Stimulated activated CD8-positive, alpha-beta memory T cell treated with anti-CD3 and anti-CD28 coated beads, Interleukin-15, amount 100 ng/mL, for 24 hours (primary cell): Measurements from ENCODE around the gene COL4A1.

Source experiments
- DNase-seq: peaks from one replicate; pipeline ENCODE4 v3.0.0-alpha.2; 2020; ENCODE audit warnings: low read depth

COL4A1 gene

DNA sequence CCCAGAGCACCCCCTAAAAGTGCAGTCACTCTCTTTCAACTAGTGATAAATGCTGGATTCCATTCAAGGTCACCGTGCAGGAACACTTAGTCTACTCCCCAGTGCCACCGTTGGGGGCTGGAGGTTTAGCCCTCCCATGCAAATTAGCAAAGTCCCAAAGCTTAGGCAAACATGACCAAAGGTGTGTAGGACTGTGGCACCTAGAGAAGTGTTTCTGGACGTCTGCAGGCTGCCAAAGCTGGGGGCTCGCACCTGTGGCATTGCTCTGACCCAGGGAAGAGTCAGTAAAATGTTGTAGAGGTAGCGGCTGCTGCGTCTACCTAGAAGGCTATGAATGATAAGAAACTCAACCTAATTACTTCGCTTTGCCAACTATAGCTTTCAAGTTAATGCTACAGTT lies 13.9 kb downstream of the COL4A1 start:
- DNase-seq: no peak

GRCh38 chr13:110291286-110291685 lies 15.7 kb downstream of the COL4A1 start:
- DNase-seq: no peak

DNA sequence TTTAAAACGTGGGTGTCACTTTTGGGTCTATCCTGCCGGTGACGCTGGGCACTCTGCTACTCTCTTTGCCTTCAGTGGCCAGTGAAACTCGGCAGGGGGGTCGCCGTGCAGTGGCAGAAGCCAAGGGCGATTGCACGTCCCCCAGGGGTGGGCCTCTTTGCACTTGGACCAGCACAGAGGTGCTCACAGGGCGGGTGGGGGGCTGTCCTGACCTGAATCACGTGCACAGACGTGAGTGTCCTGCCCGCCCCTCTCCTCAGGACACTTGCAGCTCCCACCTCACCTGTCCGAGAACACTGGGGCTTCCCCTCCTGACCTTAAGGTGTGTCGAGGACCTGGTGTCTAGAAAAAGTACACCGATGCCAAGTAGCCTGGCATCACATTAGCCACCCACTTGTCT lies 16.1 kb downstream of the COL4A1 start:
- DNase-seq: no peak

DNA sequence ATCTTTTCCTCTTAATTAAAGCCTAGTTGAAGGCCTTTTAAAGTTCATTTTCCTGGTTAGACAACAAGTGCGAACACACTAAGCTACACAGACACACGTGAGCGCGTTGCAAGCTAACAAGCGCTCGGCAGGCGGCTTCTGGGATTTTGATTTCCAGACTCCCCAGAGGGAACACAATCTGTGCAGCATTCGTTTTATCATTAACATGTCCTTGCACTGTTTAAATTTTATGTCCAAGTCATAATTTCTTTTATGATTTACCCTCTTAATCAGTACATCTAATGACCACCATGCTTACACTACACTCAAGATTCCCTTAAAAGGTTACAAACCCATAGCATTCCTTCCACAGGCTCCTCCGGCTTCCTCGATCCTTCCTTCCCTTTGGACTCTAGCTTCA lies 16.8 kb downstream of the COL4A1 start:
- no peak for DNase-seq

GRCh38 chr13:110289661-110290060 lies 17.3 kb downstream of the COL4A1 start:
- no peak for DNase-seq

- DNase-seq: no peak
Measured at GRCh38 chr13:110289174-110289573, 17.8 kb downstream of the COL4A1 start.

DNA sequence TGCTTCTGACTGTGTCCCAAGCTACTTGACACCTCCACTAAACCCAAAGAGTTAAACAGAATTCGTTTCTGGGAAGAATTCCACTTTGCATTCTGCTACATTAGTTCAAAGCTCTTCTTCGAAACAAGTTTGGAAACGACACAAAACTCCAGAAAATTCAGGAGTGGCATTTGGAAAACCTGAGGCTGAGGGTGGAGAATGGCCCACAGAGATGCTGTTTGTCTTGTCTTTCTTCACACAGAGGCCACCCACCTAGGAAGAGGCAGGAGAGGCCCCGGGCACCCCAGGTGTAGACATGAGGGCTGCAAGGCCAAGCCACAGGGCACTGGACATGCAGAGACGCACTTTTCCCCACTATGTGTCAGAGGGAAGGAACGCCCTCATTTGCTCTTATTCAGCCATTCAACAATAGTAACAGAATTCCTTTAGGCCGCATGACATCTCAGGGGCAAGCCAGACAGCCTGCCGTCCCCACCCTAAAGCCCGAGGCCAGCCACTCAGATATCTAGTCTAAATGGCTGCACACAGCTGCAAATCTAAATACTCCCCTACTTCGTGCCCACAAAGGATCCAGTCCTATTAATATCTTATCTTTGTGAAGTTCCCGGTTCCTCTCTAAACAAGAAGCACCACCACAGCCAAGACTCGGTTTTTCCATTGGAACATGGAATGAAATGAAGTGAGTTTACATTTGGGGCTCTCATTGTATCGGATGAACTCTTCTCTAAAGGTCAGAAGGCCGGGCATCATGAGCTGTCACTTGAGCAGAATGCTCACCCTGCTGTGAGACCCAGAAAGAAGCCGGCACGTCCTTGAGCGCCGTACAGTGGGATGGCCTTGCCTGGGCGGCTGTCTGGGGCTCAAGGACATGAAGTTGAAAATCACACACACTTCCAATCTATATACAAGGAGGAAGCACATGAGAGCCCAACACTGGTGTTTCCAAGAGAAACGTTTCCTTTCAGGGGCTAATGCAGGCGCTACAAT lies 19.8 kb downstream of the COL4A1 start:
- DNase-seq: no peak

DNA sequence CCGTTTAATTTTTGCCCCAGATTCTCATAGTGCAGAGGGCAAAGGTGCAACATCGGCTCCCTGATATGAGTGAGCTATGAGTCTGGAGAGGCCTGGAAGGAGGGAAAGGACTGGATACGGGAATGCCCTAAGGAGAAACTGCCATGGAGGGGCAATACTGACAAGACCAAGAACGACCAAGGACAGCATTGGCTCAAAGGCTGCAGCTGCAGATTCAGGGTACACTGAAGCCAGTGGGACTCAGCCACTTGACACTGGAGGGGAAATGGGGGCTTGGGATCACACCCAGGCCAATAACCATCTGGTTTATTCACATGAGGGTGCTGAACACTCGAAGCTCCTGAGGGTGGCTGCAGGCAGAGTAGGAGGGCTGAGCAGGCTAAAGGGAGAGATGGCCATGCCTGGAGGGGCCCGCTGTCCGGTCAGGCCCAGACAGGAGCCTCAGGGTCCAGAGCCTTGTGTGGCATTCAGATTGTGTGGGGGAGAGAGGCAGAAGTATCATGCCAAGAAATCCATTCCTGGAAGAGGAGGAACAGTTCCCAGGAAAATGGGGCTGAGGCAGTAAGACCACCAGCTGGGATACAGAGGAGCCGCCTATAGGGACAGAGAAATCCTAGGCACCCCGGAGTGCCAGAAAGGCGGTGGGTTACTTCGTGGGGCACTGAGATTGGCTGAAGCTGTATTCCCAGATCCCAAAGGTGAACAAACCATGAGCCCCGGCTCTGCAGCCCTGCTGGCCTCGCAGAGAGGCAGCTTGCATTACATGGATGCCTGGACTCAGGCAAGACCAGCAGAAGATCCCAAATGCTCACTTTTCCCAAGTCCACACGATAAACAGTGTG lies 20.7 kb downstream of the COL4A1 start:
- DNase-seq: no peak

DNA sequence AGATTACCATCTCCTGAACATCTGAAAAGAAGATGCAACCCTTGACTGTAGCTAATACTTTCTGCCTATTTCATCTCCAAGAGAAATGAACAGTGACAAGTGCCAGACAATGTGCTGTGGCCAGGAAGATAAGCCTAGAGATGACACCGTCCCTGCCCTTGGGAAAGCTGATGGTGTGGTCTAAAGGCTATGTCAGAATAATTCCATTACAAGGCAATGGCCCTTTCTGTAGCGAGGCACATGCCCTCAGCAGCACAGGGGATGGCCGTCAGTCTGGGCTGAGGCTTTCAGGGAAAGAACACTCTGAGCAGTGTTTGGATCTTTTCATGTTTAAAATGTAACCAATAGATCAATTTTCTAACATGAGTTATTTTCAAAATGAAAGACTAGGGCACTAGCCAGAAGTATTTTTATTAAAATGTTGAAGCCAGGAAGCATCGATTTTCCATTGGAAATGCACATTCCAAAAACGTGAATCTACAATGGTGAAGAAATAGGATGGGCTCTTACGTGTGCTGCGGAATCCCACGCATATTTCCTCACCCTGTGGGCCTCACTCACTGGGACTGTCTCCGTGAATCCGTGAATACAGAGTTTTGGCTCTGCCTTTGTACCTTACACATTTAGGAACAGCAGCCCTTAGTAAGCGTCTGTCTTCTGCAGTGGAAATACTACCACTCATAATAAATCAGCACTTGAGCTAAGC lies 22.0 kb downstream of the COL4A1 start:
- DNase-seq: no peak

- no peak for DNase-seq
Measured at GRCh38 chr13:110283736-110284517, 23.0 kb downstream of the COL4A1 start.

DNA sequence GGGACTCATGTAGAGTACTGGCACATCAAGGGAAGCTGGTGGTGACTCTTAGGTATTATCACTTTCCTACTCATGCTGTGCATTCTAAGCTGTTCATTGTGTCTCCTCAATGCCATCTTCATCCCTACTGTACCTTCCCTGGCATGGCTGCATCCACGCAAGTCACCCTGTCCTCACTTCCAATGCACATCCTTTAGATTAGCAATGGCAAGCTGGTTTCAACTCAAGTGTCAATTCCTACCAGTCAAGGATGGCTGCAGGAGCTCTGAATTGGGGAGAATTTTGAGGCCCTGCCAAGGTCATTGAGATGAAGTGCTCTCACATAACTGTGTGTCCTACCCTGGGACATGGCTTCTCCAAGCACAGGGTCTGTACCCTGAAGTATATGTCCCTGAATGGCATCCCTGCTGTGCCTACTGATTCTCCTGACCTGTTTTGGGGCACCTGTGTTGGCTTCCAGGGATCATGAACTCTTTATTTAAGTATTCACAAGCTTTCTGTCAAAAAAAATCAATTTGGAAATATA lies 24.6 kb downstream of the COL4A1 start:
- no peak for DNase-seq

- DNase-seq: no peak
Measured at GRCh38 chr13:110281736-110282135, 25.2 kb downstream of the COL4A1 start.

GRCh38 chr13:110280985-110281688 lies 25.8 kb downstream of the COL4A1 start:
- DNase-seq: no peak

DNA sequence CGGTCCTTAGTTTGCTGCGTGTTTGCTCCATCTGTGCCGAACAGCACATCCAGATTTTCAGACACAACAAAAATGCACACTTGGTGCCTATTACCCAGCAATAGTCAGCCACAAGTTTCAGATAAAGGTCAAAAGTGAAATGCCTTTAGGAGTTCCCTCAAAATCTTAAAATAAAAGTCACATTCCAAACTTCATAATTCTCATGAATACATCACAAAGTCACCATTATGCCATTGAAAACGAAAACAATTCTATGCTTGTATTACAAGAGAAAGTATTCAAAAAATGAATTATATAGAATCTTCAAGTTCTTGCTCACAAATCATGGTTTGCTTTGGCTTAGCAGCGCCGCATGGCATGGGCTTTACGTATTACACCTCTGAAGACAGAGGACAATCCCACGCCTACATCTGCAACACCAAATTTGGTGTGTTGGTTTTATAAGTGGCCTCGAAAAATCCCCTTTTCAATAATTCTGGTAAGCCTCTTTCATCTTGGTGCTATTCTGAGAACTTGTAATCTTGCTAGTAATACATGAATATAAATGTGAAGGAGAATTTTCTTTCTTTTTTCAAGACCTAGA lies 26.6 kb downstream of the COL4A1 start:
- DNase-seq: no peak

- no peak for DNase-seq
Measured at GRCh38 chr13:110279684-110280083, 27.3 kb downstream of the COL4A1 start.

- no peak for DNase-seq
Measured at GRCh38 chr13:110278859-110279258, 28.1 kb downstream of the COL4A1 start.

DNA sequence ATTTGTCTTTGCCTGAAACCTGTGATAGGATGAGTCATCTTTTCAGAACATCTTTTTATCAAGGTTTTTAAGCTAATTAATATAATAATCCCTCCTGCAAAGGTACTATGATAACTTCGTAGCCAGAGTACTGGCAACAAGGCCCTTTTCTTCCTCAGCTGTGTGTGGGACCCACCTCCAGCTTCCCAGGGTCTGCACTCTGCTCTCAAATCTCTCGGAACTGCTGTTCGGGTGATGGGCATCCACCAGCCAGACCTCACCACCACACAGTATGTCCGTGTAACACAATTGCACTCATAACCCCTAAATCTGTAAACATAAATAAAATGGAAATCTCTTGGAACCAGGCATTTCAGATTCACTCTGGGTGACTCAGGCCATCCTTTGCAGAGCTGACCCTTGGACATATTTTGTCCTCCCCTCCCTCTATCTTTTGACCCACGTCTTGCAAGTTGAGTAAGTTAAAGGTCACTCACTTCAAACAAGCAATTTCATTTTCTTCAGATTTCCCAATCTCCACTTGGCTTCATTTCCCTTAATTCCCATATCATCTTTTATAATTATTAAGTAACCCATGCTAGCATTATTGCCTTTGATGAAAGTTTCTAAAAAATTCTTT lies 29.5 kb downstream of the COL4A1 start:
- DNase-seq: no peak

DNA sequence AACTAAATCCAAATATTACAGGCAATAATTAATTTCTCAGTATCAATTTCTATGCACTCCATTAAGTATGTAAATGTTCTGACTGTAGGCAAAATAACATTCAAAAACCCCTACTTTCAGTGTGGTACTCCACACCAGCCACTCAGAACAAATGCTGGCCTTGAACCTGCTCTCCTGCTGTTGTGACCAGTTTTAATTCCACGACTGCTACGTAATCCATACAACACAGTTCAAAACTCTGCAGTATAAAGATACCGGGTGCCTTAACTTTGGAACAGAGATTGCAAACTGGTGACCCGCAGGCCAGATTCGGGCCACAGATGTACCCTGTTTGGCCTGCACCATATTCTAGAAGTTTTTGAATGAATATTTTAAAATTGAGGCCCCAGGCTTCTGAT lies 30.4 kb downstream of the COL4A1 start:
- DNase-seq: no peak

DNA sequence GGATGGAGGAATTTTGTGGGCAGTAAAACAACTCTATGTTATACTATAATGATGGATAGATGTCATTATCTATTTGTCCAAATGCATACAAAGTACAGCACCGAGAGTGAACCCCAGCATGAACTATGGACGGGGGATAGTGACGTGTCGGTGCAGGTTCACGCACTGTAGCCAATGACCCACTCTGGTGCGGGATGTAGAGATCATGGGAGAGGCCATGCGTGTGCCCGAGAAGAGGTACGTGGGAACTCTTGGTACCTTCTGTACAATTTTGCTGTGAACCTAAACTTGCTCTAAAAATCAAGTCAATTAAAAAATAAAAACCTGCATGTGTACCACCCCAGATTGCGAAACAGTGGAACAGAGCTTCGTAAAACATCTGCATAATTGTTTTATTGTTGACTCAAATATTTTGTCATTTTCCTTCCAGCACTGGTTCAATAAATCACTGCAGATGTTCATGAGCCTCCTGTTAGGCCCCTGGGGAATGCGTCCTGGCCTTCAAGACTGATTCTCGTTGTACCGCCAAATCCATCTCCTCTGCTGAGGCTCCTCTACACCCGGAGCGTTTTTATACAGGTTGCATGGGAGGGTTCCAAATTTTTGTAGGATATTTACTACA lies 30.9 kb downstream of the COL4A1 start:
- DNase-seq: no peak
